AG20443 (cell line): ENCODE measurements around the gene ARHGEF17.
"Not testable (repeated sequence)": the region's sequence is repeated elsewhere in the genome, so short reads cannot be mapped to it uniquely, and the experiment has no call there.

Experiments
- DNase-seq: peaks from one replicate; pipeline ENCODE4 v3.0.0; 2012; ENCODE audit warnings: low spot score, mixed read lengths

Gene ARHGEF17

GRCh38 chr11:73308003-73308960 is at the start of gene ARHGEF17:
ARHGEF17 (plus strand) TSS chr11:73308276; CDS start chr11:73308639, 363 bp downstream.
- peak; percentile 91 for DNase-seq

GRCh38 chr11:73259406-73260126 is 48.5 kb upstream of the ARHGEF17 start:
- no peak for DNase-seq

- no peak for DNase-seq
Observed at GRCh38 chr11:73260127-73260457, 48.0 kb upstream of the ARHGEF17 start.

- DNase-seq: no peak
Observed at GRCh38 chr11:73262851-73263495, 45.1 kb upstream of the ARHGEF17 start.

- DNase-seq: no peak
Observed at GRCh38 chr11:73263640-73264039, 44.4 kb upstream of the ARHGEF17 start.

- no peak for DNase-seq
Observed at GRCh38 chr11:73265278-73265810, 42.7 kb upstream of the ARHGEF17 start.

GRCh38 chr11:73265853-73266645 is 42.0 kb upstream of the ARHGEF17 start:
- DNase-seq: no peak

- no peak for DNase-seq
Observed at GRCh38 chr11:73266646-73267020, 41.4 kb upstream of the ARHGEF17 start.

- DNase-seq: no peak
Observed at GRCh38 chr11:73267122-73267846, 40.8 kb upstream of the ARHGEF17 start.

GRCh38 chr11:73267906-73268540 is 40.1 kb upstream of the ARHGEF17 start:
- DNase-seq: no peak

- no peak for DNase-seq
Observed at GRCh38 chr11:73268671-73269271, 39.3 kb upstream of the ARHGEF17 start.

- no peak for DNase-seq
Observed at GRCh38 chr11:73269459-73270015, 38.5 kb upstream of the ARHGEF17 start.

GRCh38 chr11:73270016-73270854 is 37.8 kb upstream of the ARHGEF17 start:
- DNase-seq: no peak

GRCh38 chr11:73270855-73271477 is 37.1 kb upstream of the ARHGEF17 start:
- no peak for DNase-seq

- DNase-seq: not testable (repeated sequence)
Observed at GRCh38 chr11:73271478-73271865, 36.6 kb upstream of the ARHGEF17 start.

- DNase-seq: peak; percentile 61
Observed at GRCh38 chr11:73271936-73272679, 36.0 kb upstream of the ARHGEF17 start, which contains the start of gene P2RY6. P2RY6 (plus strand) TSS chr11:73272338; CDS start chr11:73296519, 24,181 bp downstream.

GRCh38 chr11:73272680-73273038 is 35.4 kb upstream of the ARHGEF17 start:
- DNase-seq: no peak
